Fibroblast of skin of back (primary cell): ENCODE results near the gene C14orf39. TPM values are rescaled to one million over a fixed set of nuclear protein-coding genes. Genes with fewer than 3 reads are reported as not detected.

Experiments
- DNase-seq: peaks from one replicate; pipeline ENCODE4 v3.0.0-alpha.2; 2013
- polyA plus RNA-seq, 2 experiments: library from polyadenylated mRNA; unstranded; fragments of 120-200 nt; gene quantifications; one replicate each; pipeline ENCODE4 v1.2.1, GENCODE V29; 2013; ENCODE audit not compliant: insufficient read length in 2 of 2

Gene C14orf39, protein sequence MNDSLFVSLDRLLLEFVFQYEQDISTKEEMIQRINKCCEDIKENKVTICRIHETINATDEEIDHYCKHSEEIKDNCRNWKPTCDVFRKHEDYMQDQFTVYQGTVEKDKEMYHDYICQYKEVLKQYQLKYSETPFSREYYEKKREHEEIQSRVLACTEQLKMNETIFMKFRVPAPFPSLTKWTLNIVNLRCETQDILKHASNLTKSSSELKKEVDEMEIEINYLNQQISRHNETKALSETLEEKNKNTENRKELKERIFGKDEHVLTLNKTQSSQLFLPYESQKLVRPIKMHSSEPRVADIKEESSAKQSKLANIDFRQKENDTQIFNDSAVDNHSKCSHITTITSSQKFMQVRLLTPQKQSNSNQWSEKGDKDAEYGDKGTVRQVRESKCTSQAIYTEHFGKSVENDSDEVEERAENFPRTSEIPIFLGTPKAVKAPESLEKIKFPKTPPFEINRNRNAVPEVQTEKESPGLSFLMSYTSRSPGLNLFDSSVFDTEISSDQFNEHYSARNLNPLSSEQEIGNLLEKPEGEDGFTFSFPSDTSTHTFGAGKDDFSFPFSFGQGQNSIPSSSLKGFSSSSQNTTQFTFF
- not detected for polyA plus RNA-seq (2013, experiment 1 of 2; ENCODE audit: insufficient read length)
- not detected for polyA plus RNA-seq (2013, experiment 2 of 2; ENCODE audit: insufficient read length)

DNA sequence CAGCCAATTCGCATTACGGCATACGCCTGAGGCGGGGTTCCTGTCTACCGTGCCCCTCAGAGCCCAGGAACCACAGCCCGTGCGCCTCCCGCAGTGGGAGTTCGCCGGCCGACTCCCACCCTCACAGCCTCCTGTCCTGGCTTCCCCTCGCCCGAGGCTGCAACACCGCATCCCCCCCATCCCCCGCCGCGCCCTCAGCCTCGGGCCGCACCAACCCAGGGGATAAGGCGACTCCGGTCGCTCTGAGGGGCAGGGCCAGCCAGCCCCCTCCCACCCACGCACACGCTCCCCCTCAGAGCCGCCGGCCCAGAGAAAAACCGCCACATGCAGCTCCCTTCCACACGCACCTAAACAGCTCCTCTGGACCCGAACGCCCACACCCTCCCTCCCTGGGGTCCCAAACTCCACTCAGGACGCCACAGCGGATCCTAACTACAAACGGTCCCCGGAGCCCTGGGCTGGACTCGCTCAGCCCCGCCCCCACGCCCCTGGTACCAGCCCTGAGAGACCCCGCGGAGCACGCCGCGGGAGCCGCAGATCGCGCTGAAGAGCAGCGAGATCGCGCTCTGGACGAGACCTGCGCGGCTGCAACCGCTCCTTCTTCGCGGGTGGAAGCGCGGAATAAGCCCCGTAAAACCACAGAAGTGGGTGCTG lies at the start of gene C14orf39:
TSS of gene C14orf39 (minus strand) at position 466 of the 654 bp plus-strand sequence. CDS start 985 bp downstream, outside the sequence.
- peak; percentile 12 for DNase-seq

DNA sequence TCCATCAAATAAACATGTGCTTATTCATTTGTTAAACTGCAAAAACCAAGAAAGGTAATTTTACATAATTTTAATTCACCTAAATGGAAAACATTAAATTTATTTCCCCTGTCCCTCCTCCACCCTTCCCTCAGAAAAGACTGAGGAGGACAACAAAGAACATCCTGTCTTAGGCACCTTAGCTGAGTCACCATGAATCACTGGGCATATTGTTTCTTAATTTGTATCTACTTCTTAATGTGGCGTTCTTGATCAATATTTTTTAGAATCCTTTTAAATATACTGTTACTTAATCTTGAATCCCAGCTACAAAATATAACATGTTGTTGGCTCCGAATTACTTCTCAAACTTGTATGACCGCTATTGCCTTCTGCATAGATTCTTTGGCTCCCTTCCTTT lies 46.6 kb upstream of the C14orf39 start:
- DNase-seq, result no peak

DNA sequence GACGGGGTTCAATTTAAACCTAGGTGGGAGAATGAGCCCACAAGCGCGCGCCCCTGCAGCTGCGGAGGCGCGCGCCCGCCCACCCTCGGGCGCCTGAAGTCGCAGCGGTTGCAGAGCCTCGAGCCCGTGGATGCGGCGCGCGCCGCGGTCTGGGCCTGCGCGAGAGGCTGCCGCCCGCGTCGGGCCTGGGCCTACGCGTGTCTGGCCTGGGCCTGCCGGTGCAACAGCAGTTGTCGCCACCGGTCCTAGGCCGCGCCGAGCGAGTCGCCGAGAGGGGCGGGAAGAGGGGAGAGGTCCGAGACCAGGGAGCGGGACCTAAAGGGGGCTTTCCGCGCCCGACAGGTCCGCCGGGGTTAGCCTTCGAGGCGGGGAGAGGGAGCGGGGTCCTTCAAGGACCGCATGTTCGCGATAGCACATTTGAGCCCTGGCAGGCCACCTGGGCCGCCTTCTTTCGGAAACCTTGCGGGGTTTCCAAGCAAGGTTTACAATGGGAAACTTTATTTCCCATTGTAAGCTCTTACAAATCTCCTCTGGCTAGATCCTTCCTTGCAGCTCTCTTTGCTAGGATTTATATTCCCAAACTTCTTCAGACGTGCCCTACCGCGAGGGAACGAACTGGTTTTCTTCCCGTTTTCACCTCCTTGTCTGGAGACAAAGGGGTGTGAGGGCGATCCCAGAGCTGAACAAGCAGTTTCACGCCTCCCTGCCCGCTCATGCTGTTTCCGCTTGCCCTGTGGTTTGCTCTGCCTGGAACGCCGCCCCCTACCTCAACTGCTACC lies 29.8 kb upstream of the C14orf39 start:
- DNase-seq, result no peak

DNA sequence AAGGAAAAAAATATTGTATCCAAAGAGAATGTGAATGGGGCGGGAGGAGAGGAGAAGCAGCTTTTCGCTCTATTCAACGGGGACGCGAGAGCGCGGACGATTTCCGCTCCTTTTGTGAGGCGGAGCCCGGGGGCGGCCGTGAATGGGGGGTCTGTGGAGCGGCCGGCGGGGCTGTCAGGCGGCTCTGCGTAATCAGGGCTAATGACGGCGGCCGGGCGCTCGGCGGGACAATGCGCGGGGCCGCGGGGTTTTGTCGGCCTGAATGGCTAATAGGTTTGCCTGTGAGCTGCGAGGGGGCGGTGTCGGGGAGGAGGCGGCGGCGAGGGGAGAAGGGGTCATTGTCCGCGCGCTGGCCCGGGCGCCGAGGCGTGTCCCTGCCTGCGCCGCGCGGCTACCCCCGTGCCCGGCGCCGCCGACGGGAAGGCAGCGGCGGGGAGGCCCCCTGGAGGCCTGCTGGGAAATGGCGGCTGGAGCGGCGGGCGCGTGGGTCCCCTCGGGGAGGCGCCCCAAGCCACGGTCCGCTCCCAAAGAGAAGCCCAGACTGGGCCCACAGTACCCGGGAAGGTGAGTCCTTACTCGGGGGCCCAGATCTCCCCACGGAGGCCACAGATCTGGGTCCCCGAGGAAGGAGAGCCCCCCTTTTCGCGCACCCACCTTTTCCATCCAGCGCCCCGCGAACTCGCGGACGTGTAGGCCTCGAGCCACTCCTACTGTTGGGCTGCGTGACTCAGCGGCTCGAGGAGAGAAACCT lies 29.1 kb upstream of the C14orf39 start:
- DNase-seq, result no peak

DNA sequence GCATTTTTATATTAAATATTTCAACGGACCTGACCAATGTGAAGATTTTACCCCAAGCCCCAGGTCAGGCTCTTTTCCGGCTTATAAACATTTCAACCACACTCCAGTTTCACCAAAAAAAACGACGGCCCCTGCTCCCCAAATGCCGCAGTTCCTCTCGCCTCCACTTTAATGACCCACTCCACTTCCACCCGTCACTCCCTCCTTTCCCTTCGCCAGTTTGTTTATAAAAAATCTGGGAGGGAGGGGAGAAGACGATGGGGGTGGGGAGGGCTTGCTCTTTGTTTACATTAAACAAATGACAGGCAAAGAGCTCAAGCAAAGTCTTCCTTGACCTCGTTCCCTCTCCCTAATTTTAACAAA lies 28.5 kb upstream of the C14orf39 start:
- no peak for DNase-seq

DNA sequence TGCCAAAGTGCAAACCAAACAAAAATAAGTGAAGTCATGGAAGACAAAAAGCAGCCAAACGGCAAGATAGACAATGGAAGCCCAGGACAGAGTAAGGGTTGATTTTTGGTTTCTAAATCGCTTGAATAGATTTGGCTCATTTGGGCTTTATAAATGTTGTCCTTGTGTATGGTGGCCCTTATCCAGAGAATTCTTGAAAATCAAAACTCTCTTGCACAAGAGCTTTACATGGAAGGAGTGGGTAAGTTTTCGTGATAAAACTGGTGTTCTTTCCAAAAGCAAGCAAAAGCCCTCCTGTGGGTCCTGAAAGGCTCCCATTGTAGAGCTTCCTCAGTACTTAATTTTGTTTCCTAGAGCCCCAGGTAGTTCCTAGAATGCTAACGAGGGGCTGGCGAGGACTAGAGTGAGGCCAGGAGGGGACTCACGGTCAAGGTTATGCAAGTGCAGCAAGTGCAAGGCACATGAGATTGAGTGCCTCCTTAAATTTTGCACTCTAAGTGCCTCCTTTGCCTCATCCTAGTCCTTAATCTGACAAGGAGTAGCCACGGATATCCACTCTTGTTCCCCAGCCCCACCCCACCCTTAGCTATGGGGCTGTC lies 27.2 kb upstream of the C14orf39 start:
- DNase-seq, result no peak

DNA sequence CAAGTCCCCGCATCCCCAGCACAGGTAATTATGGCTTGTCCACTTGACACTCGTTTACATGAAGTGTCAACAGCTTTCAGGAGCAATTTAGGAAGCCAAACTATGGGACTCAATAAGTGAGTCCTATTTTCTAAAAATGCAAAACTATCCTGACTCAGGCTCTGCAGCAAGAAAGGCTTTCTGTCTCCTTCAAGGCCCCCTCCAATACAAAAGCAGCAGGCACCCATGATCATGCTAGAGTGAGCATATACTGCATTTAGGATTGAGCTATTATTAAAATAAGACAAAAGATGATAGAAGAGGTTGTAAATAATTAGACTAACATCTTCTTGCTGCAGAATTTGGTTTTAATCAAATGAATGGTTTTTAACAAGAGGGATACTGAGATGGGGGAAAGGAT lies 26.3 kb upstream of the C14orf39 start:
- DNase-seq, result no peak

DNA sequence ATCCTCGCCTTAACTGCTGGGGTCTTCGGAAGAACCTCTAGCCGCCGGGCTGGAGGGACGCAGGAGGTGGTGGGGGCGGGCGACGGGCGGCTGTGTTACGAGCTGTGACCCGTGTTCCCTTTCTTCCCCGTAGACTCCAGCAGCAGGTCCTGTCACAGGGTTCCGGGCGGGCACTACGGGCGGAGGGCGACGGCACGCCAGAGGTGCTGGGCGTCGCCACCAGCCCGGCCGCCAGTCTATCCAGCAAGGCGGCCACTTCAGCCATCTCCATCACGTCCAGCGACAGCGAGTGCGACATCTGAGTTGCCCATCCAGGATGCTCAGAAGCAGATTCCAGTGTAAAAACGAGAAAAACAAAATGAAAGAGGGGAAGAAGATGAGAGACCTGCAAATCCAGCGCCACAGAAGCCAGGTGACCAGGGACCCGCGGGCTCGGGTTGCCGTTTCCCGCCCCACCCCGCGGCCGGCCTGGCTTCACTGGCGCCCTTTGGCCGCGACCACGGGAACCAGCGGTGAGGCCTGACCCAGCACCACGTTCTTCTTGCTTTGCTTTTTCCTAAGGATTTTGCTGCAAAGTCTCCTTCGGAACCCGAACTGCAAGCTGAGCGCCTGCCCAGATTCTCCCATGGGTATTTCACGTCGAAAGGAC lies 25.2 kb upstream of the C14orf39 start:
- DNase-seq, result no peak

DNA sequence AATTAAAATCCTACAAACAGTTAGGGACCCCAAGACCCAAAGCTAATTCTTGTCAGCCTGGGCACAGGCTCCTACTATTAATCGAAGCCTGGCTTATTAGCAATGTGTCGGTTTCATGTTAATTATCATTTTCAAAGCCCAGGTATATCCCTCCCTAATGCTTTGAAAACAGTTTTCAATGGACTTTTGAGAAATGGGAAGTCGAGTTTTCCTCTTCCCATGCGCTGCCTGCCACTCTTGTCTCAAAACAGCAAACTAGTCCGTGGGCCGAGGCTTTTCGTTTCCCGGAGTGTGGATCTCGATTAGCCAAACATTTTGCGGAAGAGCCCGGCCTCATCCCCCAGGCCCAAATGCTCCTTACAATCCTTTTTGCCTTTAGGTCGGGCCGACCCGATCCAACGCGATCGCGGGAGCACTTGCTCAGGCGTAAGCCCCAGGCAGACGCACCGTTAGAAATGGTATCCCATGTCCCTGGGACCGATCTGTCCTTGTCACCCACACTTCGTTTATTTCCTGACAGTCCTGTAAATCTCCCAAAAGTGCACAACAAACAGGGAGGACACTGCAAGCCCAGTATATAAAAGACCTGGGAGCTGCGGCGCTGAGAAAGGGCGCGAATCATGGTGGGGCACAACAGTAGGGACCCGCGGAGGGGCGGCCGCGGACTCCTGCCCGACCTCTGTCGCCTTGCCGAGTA lies 24.5 kb upstream of the C14orf39 start:
- DNase-seq, result no peak

DNA sequence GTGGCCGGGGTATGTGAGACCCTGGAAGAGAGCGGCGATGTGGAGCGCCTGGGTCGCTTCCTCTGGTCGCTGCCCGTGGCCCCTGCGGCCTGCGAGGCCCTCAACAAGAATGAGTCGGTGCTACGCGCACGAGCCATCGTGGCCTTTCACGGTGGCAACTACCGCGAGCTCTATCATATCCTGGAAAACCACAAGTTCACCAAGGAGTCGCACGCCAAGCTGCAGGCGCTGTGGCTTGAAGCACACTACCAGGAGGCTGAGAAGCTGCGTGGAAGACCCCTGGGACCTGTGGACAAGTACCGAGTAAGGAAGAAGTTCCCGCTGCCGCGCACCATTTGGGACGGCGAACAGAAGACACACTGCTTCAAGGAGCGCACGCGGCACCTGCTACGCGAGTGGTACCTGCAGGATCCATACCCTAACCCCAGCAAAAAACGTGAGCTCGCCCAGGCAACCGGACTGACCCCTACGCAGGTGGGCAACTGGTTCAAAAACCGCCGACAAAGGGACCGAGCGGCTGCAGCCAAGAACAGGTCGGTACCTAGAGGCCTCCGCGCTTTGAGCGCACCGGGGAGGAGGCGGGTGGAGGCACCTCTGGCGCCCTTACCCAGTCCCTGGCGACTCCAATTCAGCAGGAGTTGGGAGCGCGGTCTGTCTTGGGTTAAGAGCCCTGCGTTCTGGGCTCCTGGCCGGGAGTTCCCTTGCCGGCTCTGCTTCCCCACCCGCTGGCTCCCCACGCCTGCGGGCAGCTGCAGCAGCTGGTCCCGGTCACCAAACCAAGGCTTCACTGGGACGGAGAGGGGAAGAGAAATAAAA lies 23.8 kb upstream of the C14orf39 start:
- no peak for DNase-seq

DNA sequence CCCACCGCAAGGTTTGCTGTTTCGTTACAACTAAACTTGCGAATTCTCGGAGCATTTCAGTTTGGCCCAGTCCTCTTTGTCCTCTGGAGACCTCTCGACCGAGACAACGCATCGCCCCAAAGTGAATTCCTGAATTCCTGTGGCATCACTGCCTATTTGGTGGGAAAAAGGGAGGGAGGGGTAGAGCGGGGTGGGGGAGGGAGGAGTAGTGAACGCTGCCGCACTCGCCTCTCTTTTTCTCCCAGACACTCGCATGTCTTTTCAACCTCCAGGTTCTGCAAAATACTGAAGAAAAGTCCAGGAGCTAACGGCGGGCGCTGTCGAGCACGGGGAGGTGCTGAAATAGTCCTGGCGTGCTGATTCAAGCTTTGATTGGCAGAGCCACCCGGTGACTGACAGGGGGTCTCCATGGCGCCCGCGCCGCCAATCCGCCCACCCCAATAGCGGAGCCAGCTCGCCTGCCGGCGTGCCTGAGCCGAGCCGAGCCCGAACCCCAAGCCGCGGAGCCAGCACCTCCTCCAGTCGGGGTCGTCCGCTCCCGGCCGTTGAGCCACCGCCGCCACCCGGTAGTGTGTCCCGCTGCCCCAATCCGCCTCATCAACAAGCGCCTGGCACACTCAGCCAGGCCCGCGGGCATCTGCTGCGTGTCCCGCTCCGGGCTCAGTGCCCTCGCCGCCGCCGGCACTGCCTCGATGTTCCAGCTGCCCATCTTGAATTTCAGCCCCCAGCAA lies 23.0 kb upstream of the C14orf39 start, which contains the start of gene SIX6:
TSS of gene SIX6 (plus strand) at position 440 of the 731 bp plus-strand sequence. CDS start at position 693, 253 bp downstream.
- peak; percentile 44 for DNase-seq

DNA sequence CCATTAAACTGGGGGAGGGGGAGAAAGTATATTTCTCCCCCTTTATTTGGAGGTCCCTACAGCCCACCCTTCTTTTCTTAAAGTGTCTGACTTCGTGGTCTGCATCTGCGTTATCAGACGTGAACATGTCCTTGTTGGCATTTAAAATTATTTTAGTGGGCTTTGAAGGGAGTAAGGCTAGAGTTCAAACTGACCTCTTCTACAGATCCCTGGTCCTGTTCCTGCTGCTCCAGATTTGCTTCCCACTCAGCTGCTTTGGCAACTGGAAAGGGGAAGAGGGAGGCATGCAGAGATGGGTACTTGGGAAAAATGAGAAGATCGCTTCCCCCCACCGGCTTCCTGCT lies 22.5 kb upstream of the C14orf39 start:
- DNase-seq, result no peak

DNA sequence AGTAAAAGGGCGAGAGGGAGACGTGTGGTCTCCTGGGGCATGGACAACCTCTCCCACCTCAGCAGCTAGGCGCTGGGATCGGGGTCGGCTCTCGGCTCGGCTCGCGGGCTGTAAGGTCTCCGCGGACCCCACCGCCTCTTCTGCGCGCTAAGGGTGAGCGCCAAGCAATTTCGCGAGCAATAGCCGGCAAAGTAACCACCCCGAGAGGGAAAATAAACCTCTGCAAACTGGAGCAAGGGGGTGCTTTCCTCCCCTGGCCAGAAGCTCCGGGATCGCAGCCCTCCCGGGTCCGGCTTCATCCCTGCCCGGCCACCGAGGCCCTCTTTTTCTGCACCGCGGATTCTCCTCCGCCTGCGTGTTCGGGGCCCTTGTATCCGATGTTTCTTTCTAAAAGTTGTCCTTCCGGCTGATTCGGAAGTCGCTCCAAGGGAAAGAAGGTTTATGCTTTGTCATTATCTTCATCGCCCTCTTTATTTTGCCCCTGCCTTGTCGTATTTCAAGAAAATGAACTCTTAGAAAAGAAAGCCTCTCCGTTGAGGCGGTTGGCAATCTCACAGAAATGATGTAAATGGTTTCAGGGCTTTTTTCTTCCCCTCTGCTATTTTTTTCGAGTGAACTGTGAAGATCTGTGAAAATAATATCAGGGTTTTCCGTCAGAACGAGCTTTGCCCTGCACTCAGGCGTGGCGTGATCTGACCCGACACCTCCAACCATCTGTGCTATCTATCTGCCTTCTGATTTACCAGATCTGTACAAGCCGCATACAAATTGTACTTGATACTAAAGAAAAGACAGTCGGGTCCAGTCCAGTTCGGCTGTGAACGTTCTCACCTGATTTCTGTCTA lies 21.3 kb upstream of the C14orf39 start:
- no peak for DNase-seq

DNA sequence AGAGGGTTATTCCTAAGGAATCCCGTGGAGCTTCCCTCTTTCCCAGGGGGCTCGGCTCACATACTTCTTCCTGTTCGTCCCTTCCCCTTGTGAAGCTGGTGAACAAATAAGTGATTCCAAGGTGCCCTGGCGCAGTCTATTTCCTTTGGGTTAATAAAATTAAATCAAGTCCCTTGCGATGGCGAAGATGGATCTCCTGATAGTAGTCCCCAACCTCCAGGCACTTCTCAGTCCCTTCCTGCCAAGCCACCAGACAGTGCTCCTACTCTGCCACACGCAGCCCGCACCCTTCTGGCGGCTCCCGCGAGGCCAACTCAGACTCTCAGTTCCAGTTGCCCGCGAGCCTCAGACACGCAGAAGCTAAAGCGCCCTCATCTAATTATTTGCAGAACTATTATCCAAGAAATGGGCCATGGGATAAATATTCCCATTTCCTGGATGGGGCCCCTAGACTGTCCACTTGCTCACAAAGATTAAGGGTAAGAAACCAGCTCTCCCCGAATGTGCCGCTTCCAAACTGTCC lies 20.7 kb upstream of the C14orf39 start:
- no peak for DNase-seq

DNA sequence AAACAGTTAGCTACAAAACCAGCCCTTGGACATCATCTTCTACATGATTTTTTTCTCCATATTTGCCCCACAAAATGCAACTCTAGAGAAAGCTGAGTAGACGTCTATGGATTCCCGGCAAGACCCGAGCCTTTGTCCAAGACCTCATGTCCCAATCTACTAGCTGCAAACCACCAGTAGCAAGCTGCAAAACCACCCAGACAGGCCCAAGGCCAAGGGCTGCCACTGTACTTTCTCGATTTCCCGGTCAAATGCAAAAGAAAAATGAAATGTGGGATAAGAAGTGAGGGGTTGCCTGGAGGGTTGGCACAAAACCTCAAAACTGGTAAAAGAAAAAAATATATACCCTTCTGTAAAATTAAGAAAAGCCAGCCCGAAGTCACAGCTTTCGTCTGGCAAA lies 20.1 kb upstream of the C14orf39 start:
- no peak for DNase-seq

DNA sequence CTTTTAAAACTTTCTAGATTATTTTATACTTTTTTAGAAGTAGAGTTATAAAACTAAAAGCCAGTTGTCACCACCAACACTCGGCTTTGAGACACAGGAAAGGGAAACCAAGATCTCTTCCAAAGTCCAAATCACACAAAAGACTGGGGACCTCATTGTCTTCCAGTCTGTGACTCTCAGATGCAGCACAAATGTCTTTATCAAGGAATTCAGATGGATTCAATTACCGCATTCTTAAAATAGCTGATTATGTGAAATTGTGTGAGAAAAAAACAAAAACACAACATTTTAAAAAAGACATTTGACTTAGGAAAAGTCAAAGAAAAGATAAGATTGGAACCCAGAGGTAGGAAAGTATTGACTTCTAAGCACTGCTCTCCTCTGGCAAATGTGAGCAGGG lies 19.6 kb upstream of the C14orf39 start:
- no peak for DNase-seq

DNA sequence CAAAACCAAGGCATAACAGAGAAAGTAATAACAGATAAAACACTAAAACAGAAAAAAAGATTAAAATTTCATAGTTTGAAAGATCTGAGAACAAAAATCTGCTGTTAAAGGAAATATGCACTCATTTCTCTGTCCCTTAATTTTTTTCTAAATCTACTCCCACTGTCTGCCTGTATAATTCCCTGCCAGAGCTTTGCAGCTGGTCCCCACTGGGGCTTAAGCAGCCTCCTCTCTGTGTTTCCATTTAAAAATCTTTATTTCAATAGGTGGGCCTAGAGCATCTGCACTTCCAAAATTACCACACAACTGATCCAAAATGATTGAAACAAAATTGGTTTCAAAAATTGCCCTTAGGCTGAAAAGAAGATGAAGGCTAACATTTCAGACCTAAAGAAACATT lies 16.7 kb upstream of the C14orf39 start:
- no peak for DNase-seq

DNA sequence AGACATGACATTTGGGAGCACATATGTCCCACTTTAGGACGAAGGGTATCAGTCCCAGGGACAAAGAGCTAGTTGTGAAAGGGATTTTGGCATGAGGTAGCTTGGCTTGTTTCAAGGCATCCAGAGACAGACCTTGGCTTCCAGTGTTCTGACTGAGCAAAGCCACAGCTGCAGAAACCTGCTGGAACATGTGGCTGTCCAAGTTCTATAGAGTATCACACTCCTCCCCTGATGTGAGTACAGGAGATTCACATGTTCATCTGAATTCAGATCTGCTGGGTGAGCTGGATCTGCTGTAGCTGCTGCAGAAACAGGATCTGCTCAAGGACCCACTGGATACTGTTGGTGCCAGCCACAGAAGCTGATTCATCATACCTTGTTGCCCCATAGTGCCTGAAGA lies 10.1 kb upstream of the C14orf39 start:
- no peak for DNase-seq
